RKO (cell line): ENCODE measurements around the gene APBB2.
"Not testable (repeated sequence)": the region's sequence is repeated elsewhere in the genome, so short reads cannot be mapped to it uniquely, and the experiment has no call there.

ENCODE experiments used
- DNase-seq: peaks from one replicate; pipeline ENCODE4 v3.0.0-alpha.2; 2016; ENCODE audit warnings: low spot score

The APBB2 gene

DNA sequence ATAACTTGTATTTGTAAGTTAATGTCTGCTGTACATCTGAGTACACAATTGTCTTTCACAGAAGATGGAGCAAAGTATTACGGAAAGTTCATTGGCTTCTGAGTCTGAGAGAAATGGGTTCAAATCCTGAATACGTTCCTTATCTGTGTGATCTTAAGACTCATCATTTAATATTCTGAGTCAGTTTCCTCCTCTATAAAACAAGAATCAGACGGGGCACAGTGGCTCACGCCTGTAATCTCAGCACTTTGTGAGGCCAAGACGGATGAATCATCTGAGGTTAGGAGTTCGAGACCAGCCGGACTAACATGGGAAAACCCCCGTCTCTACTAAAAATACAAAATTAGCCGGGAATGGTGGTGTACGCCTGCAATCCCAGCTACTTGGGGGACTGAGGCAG lies 57.8 kb downstream of the APBB2 start:
- peak; percentile 51 for DNase-seq

DNA sequence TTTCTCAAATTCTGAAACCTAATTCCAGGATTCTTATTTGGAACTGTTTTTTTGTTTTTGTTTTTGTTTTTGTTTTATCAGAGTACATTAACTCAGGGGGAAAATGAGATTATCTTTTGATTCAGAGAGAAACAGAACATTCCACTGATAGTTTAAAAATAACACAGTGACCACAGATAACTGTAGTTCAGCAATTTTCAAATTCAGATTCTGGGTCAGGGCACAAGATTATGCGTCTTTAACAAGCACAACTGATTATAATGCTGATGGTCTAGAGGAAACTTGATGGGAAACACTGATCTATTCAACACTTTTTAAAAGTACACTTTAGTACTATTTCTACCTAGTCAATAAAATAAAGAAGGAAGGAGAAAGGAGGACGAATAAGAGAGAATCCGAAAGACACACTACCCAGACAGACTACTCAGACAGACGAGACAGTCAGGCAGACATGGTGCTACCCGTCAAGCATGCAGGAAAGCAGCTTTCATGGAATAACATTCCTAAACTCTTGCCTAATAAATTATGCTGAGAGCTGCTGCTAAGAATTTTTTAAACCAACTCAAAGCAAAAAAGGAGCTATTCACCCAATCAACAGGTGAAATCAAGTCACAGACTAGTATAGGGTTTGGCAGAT lies 59.0 kb downstream of the APBB2 start:
- DNase-seq: no peak

- no peak for DNase-seq
Observed at GRCh38 chr4:41154814-41155177, 59.5 kb downstream of the APBB2 start.

- no peak for DNase-seq
Observed at GRCh38 chr4:41154010-41154813, 60.1 kb downstream of the APBB2 start.

DNA sequence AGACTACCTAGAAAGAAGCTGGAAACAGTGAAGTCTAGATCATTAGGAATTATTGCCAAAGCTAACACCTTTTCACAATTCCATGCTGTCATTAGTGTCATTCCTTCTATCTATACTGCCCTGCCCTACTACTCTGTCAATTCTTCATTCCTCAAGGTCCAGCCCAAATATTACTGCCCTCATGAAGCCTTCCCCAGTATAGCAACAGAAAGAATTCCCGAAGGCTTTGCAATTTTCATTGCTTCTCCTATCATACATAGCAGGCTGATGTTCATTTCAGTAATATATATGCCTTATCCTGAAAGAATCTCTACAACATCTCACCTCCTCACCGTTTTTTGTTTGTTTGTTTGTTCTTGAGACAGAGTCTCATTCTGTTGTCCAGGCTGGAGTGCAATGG lies 63.9 kb downstream of the APBB2 start:
- no peak for DNase-seq

DNA sequence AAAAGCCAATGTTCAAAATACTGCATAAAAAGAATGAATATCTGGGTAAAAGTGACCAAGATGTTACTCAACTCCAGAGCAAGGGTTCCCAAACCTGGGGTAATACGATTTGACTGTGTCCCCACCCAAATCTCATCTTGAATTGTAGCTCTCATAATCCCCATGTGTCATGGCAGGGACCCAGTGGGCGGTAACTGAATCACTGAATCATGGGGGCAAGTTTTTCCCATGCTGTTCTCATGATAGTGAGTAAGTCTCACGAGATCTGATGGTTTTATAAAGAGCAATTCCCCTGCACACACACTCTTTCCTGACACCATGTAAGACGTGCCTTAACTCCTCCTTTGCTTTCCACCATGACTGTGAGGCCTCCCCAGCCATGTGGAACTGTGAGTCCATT lies 64.8 kb downstream of the APBB2 start:
- DNase-seq: not testable (repeated sequence)

DNA sequence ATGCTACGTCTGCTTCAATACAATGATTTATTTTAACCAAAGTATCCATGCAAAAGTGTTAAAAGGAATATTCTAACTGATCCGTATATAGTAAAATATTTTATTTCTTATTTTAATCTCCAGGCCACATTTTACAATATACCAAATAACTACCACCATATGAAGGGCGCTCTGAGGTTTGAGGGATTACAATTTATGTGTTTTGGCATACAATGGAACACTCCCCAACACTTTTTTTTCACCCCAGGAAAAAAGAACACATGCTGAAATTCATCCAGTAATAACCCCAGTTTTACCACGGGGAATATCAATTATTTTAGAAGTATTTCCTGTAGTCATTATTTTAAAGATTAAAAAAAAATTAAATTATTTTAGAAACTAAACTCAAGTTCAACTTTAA lies 65.4 kb downstream of the APBB2 start:
- DNase-seq: no peak

DNA sequence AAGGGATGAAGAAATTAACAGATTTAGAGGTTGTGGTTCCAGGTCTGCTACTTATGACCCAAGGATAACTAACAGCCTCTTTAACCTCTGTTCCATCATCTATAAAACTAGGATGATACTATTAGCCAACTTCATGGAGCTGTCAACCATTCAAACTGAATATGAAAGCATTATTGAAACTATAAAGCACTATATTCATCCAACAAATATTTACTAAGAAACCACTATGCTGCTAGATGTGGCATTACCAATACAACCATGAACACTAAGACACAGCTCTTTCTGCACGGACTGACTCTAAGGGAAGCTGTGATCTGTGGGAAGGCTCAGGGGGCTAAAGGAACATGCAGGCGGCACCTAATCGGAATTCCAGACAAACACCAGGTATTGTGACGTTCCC lies 66.0 kb downstream of the APBB2 start:
- DNase-seq: no peak

DNA sequence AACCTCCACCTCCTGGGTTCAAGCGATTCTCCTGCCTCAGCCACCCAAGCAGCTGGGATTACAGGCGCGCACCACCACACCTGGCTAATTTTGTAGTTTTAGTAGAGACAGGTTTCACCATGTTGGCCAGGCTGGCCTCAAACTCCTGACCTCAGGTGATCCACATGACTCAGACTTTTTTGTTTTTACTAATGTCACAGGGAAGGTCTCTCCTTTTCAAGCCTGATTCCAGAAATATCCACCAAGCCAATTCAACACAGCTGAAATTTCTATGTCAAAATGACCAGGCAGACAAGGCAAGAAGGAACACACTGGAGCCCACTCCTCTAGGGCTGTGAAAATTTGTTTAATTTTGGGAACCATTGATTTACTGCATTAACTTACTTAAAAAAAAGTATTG lies 66.8 kb downstream of the APBB2 start:
- not testable (repeated sequence) for DNase-seq

GRCh38 chr4:41146716-41147506 lies 67.4 kb downstream of the APBB2 start:
- DNase-seq: no peak

- no peak for DNase-seq
Observed at GRCh38 chr4:41146196-41146595, 68.1 kb downstream of the APBB2 start.

DNA sequence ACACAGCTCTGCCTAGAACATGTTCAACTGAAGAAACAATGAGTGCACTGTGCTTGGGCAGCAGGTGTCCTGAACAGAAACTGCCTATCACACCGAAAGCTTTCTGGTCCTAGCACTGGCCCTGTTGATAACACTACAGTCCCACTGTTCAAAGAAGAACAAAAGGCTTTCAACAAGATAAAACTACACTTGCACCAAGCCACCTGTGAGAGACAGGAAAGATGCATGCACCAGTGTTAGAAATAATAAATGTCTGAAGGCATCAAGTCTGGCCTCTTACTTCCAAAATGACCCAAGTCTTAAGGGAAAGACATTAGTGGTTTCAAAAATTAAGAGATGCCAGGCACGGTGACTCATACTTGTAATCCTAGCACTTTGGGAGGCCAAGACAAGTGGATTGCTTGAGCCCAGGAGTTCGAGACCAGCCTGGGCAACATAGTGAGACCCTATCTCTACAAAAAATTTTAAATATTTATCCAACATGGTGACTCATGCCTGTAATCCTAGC lies 68.7 kb downstream of the APBB2 start:
- DNase-seq: no peak

GRCh38 chr4:41144812-41145211 lies 69.5 kb downstream of the APBB2 start:
- no peak for DNase-seq

DNA sequence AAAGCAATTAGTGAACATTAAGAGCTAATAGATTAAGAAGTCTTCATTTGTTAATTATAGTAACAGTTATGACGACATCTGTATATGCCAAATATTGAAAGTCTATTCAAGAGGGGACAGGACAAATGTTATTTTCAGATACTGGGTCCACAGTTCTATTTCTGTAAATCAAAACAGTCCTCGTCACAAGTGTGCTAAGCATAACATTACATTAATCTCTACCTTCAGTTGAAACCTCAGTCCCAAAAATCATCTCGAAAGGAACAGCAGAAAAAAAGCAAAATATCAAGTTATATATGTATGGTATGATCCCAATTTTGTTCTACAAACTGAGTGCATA lies 70.3 kb downstream of the APBB2 start:
- no peak for DNase-seq

- DNase-seq: no peak
Observed at GRCh38 chr4:41143311-41144039, 70.9 kb downstream of the APBB2 start.

GRCh38 chr4:41142376-41143310 lies 71.7 kb downstream of the APBB2 start:
- DNase-seq: no peak

- no peak for DNase-seq
Observed at GRCh38 chr4:41141900-41142299, 72.4 kb downstream of the APBB2 start.

GRCh38 chr4:41140410-41140809 lies 73.9 kb downstream of the APBB2 start:
- DNase-seq: no peak

DNA sequence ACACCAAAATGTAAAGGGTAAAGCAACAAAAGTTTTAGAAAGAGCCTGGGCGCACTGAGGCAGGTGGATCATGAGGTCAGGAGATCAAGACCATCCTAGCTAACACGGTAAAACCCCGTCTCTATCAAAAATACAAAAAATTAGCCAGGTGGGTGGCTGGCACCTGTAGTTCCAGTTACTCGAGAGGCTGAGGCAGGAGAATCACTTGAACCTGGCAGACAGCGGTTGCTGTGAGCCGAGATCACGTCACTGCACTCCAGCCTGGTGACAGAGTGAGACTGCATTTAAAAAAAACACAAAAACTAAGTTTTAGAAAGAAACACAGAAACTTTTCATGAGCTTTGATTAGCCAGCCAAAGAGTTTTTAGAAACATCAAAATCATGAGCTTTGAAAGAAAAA lies 76.5 kb downstream of the APBB2 start:
- no peak for DNase-seq

DNA sequence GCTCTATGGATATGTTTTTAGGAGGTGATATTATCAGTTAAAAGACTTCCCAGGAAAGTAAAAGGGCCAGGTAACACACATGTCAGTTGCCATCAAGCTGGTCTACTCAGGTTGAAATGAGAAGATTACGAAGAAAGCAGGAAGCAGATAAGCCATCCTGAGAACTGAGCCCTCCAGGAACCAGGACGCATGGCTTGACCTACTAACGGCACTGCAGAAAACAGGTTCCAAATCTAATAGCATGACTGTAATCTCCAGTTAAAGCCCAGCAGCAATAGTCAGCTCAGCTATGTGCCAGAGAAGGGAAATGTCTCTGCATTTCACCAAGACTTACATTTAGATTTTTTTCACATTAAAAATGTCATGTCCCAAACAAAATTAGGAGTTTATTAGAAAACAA lies 77.9 kb downstream of the APBB2 start:
- no peak for DNase-seq

- no peak for DNase-seq
Observed at GRCh38 chr4:41135801-41136200, 78.5 kb downstream of the APBB2 start.
